Gastroesophageal sphincter (tissue), 4 donors: ENCODE data around the gene NISCH. TPM values are rescaled to one million over a fixed set of nuclear protein-coding genes. Genes with fewer than 3 reads are reported as not detected.
"Not testable (repeated sequence)": the region's sequence is repeated elsewhere in the genome, so short reads cannot be mapped to it uniquely, and the experiment has no call there.

Source experiments
- ATAC-seq: fragments of 150-250 bp; one replicate; pipeline ENCODE4 v1.9.1; 2016; ENCODE audit warnings: mild to moderate bottlenecking, moderate library complexity
- H3K27ac ChIP-seq, 4 donors: fragments of 200-600 bp; sonication (generic) in 3 of 4; 1 replicate in 3 of 4; 2 replicates in 1 of 4; pipeline ENCODE4 v1.5.1; 2016 to 2019
- H3K27me3 ChIP-seq: fragments of 200-600 bp; sonication (generic); one replicate; pipeline ENCODE4 v1.5.1; 2019
- H3K36me3 ChIP-seq, 2 donors: fragments of 200-600 bp; sonication (generic); one replicate each; pipeline ENCODE4 v1.5.1; 2019; ENCODE audit warnings: control low read depth in 1 of 2
- H3K4me1 ChIP-seq, 3 donors: fragments of 200-600 bp; sonication (generic); 1 replicate in 2 of 3; 2 replicates in 1 of 3; pipeline ENCODE4 v1.5.1; 2016 to 2019; ENCODE audit warnings: control low read depth in 2 of 3
- H3K4me3 ChIP-seq, 2 donors: fragments of 200-600 bp; sonication (generic); one replicate each; pipeline ENCODE4 v1.5.1; 2019; ENCODE audit warnings: mild to moderate bottlenecking in 1 of 2, moderate library complexity in 1 of 2
- H3K9me3 ChIP-seq, 3 donors: fragments of 200-600 bp; sonication (generic); one replicate each; pipeline ENCODE4 v1.5.1; 2017 to 2019; ENCODE audit warnings: control low read depth in 2 of 3
- CTCF ChIP-seq, 4 experiments: fragments of 200-600 bp in 2 of 4; fragments of 450-650 bp in 2 of 4; sonication (generic) in 1 of 4; IDR thresholded peaks; one replicate each; pipeline ENCODE4 v1.5.1; 2017 to 2019; ENCODE audit warnings: antibody characterized with exemption in 4 of 4, mild to moderate bottlenecking in 2 of 4, moderate library complexity in 2 of 4
- EP300 ChIP-seq: sonication (generic); formaldehyde crosslinking; IDR thresholded peaks from one replicate; pipeline ENCODE4 v1.6.1; 2017; ENCODE audit warnings: antibody characterized with exemption, mild to moderate bottlenecking
- POLR2A ChIP-seq, 2 donors: fragments of 450-650 bp; IDR thresholded peaks; one replicate each; pipeline ENCODE4 v1.6.1; 2017; ENCODE audit warnings: antibody characterized with exemption in 2 of 2, mild to moderate bottlenecking in 2 of 2, moderate library complexity in 1 of 2
- POLR2AphosphoS5 ChIP-seq: sonication (generic); formaldehyde crosslinking; IDR thresholded peaks from one replicate; pipeline ENCODE4 v1.6.1; 2017; ENCODE audit warnings: antibody characterized with exemption
- whole genome bisulfite sequencing, 2 donors: methylation state at CpG; one replicate each; pipeline ENCODE4 v1.1.5; 2018; ENCODE audit warnings: low coverage in 1 of 2; 5-methylcytosine and 5-hydroxymethylcytosine counted together
- total RNA-seq, 4 donors: library from RNA; depleted of rRNA; stranded (reverse); fragments of >200 nt; gene quantifications; one replicate each; pipeline ENCODE4 v1.1.0, GENCODE V29; 2016

NISCH gene
- total RNA-seq, 4 donors from 2014 or later, result 56.7 to 95.9 (median 78.9) TPM

- Histone ChIP-seq H3K27ac (peak overlapping the region in 1 of 4 donors; percentile 61), H3K4me3 (no peak overlapping the region), H3K27me3 (no peaks in the 10 kb centered on the region), H3K9me3 (no peaks in the 10 kb centered on the region), H3K36me3 (peaks cover 0 to 80% of the 10 kb centered on the region in 2 donors), H3K4me1 (peaks cover 0 to 33% (median 4%) of the 10 kb centered on the region in 3 donors)
- no peak for ATAC-seq
- TF ChIP-seq POLR2A (IDR thresholded peaks at IDR 0.05) (no peak), POLR2AphosphoS5 (no peak), EP300 (no peak), CTCF (IDR thresholded peaks at IDR 0.05) (no peak)
- WGBS, 2 donors, result 93% methylated on average over 3 of the region's 26 CpGs; no CpG with 5 or more reads in 1 of the 2 donors
Measured at GRCh38 chr3:52523386-52524257, 68.2 kb downstream of the NISCH start.

GRCh38 chr3:52524258-52524751, 68.9 kb downstream of the NISCH start:
- Histone ChIP-seq H3K4me3 (no peak overlapping the region), H3K27me3 (no peaks in the 10 kb centered on the region), H3K27ac (peak overlapping the region in 3 of 4 donors; percentile 39 to 73 (median 61)), H3K4me1 (peaks cover 0 to 34% (median 4%) of the 10 kb centered on the region in 3 donors), H3K9me3 (no peaks in the 10 kb centered on the region), H3K36me3 (peaks cover 0 to 84% of the 10 kb centered on the region in 2 donors)
- no peak for ATAC-seq
- WGBS, 2 donors, result 80 to 97% methylated on average over 1 to 15 of the region's 18 CpGs
- TF ChIP-seq EP300 (no peak), POLR2A (IDR thresholded peaks at IDR 0.05) (no peak), CTCF (IDR thresholded peaks at IDR 0.05) (no peak), POLR2AphosphoS5 (no peak)

- Histone ChIP-seq H3K27ac (peak overlapping the region in 3 of 4 donors; percentile 39 to 73 (median 61)), H3K4me3 (no peak overlapping the region), H3K4me1 (peaks cover 5 to 41% (median 10%) of the 10 kb centered on the region in 3 donors), H3K27me3 (no peaks in the 10 kb centered on the region), H3K36me3 (peaks cover 0 to 79% of the 10 kb centered on the region in 2 donors), H3K9me3 (no peaks in the 10 kb centered on the region)
- TF ChIP-seq EP300, result no peak
- TF ChIP-seq POLR2AphosphoS5, result no peak
- TF ChIP-seq CTCF (IDR thresholded peaks at IDR 0.05), result no peak
- TF ChIP-seq POLR2A (IDR thresholded peaks at IDR 0.05), result no peak
- ATAC-seq, result peak; percentile 6
- 69 to 70% methylated on average over 2 to 9 of the region's 34 CpGs for WGBS, 2 donors
Measured at GRCh38 chr3:52524752-52525679, 69.6 kb downstream of the NISCH start.

GRCh38 chr3:52525680-52526561, 70.5 kb downstream of the NISCH start:
- no peak for ATAC-seq
- Histone ChIP-seq H3K9me3 (no peaks in the 10 kb centered on the region), H3K36me3 (peaks cover 0 to 70% of the 10 kb centered on the region in 2 donors), H3K4me1 (peaks cover 5 to 50% (median 19%) of the 10 kb centered on the region in 3 donors), H3K27ac (peak overlapping the region in 3 of 4 donors; percentile 39 to 73 (median 61)), H3K27me3 (no peaks in the 10 kb centered on the region), H3K4me3 (no peak overlapping the region)
- no peak for TF ChIP-seq CTCF (IDR thresholded peaks at IDR 0.05)
- no peak for TF ChIP-seq POLR2AphosphoS5
- TF ChIP-seq EP300, result no peak
- TF ChIP-seq POLR2A (IDR thresholded peaks at IDR 0.05), result no peak
- WGBS, 2 donors, result 83 to 88% methylated on average over 2 to 4 of the region's 9 CpGs

- peaks cover 5 to 57% (median 26%) of the 10 kb centered on the region in 3 donors for H3K4me1 ChIP-seq
- H3K36me3 ChIP-seq, result peaks cover 0 to 62% of the 10 kb centered on the region in 2 donors
- WGBS, 2 donors, result 89 to 98% methylated on average over 3 to 5 of the region's 5 CpGs
- peak overlapping the region in 2 of 4 donors; percentile 36 to 39 for H3K27ac ChIP-seq
- not testable (repeated sequence) for H3K9me3 ChIP-seq, H3K4me3 ChIP-seq, H3K27me3 ChIP-seq, ATAC-seq
Measured at GRCh38 chr3:52526671-52527038, 71.3 kb downstream of the NISCH start.
